ENCODE data around the gene LNPK. TPM values are rescaled to one million over a fixed set of nuclear protein-coding genes. Genes with fewer than 3 reads are reported as not detected.

LNPK gene
- total and polyA plus RNA-seq, 9 of the 15 experiments (the other 6 are each of a cell fraction or from before 2014, with no cell fraction given), result 6.4 to 40.4 (median 21.3) TPM

GRCh38 chr2:176001281-176001915, 669 bp downstream of the LNPK start (continued):
- TF ChIP-seq, protein P1, sequence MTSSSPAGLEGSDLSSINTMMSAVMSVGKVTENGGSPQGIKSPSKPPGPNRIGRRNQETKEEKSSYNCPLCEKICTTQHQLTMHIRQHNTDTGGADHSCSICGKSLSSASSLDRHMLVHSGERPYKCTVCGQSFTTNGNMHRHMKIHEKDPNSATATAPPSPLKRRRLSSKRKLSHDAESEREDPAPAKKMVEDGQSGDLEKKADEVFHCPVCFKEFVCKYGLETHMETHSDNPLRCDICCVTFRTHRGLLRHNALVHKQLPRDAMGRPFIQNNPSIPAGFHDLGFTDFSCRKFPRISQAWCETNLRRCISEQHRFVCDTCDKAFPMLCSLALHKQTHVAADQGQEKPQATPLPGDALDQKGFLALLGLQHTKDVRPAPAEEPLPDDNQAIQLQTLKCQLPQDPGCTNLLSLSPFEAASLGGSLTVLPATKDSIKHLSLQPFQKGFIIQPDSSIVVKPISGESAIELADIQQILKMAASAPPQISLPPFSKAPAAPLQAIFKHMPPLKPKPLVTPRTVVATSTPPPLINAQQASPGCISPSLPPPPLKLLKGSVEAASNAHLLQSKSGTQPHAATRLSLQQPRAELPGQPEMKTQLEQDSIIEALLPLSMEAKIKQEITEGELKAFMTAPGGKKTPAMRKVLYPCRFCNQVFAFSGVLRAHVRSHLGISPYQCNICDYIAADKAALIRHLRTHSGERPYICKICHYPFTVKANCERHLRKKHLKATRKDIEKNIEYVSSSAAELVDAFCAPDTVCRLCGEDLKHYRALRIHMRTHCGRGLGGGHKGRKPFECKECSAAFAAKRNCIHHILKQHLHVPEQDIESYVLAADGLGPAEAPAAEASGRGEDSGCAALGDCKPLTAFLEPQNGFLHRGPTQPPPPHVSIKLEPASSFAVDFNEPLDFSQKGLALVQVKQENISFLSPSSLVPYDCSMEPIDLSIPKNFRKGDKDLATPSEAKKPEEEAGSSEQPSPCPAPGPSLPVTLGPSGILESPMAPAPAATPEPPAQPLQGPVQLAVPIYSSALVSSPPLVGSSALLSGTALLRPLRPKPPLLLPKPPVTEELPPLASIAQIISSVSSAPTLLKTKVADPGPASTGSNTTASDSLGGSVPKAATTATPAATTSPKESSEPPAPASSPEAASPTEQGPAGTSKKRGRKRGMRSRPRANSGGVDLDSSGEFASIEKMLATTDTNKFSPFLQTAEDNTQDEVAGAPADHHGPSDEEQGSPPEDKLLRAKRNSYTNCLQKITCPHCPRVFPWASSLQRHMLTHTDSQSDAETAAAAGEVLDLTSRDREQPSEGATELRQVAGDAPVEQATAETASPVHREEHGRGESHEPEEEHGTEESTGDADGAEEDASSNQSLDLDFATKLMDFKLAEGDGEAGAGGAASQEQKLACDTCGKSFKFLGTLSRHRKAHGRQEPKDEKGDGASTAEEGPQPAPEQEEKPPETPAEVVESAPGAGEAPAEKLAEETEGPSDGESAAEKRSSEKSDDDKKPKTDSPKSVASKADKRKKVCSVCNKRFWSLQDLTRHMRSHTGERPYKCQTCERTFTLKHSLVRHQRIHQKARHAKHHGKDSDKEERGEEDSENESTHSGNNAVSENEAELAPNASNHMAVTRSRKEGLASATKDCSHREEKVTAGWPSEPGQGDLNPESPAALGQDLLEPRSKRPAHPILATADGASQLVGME (CRISPR knock-in tag; IDR thresholded peaks at IDR 0.05), result no peak
- peak in 1 of 2 experiments; percentile 43; a peak in 1 of 4 replicates for TF ChIP-seq UBTF (IDR thresholded peaks at IDR 0.05; ENCODE audit: borderline replicate concordance in 1 of 2, low read depth in 2 of 2, low read length in 2 of 2)
- no peak for TF ChIP-seq NFATC3 (IDR thresholded peaks at IDR 0.05)
- peak; percentile 93 for TF ChIP-seq HNRNPLL (IDR thresholded peaks at IDR 0.05; ENCODE audit: low read depth, low read length, poor library complexity, severe bottlenecking)
- TF ChIP-seq SIN3A (IDR thresholded peaks at IDR 0.05; ENCODE audit: borderline replicate concordance in 2 of 2, control insufficient read depth in 1 of 2, low read depth in 2 of 2, low read length in 2 of 2), result peak in 1 of 2 experiments; percentile 88; a peak in 3 of 4 replicates
- TF ChIP-seq, protein P2, sequence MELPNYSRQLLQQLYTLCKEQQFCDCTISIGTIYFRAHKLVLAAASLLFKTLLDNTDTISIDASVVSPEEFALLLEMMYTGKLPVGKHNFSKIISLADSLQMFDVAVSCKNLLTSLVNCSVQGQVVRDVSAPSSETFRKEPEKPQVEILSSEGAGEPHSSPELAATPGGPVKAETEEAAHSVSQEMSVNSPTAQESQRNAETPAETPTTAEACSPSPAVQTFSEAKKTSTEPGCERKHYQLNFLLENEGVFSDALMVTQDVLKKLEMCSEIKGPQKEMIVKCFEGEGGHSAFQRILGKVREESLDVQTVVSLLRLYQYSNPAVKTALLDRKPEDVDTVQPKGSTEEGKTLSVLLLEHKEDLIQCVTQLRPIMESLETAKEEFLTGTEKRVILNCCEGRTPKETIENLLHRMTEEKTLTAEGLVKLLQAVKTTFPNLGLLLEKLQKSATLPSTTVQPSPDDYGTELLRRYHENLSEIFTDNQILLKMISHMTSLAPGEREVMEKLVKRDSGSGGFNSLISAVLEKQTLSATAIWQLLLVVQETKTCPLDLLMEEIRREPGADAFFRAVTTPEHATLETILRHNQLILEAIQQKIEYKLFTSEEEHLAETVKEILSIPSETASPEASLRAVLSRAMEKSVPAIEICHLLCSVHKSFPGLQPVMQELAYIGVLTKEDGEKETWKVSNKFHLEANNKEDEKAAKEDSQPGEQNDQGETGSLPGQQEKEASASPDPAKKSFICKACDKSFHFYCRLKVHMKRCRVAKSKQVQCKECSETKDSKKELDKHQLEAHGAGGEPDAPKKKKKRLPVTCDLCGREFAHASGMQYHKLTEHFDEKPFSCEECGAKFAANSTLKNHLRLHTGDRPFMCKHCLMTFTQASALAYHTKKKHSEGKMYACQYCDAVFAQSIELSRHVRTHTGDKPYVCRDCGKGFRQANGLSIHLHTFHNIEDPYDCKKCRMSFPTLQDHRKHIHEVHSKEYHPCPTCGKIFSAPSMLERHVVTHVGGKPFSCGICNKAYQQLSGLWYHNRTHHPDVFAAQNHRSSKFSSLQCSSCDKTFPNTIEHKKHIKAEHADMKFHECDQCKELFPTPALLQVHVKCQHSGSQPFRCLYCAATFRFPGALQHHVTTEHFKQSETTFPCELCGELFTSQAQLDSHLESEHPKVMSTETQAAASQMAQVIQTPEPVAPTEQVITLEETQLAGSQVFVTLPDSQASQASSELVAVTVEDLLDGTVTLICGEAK (IDR thresholded peaks at IDR 0.05), result peak; percentile 52
- TF ChIP-seq, protein P2 (CRISPR knock-in tag; IDR thresholded peaks at IDR 0.05), result no peak

All from K562 (cell line).